IMR-90 (cell line): ENCODE measurements around the gene UGT1A10.

Experiments
- BHLHE40 ChIP-seq: fragments of 150-350 bp; IDR thresholded peaks from 2 replicates; pipeline ENCODE4 v1.6.1; 2016; ENCODE audit warnings: mild to moderate bottlenecking, low read depth, low read length
- CEBPB ChIP-seq: IDR thresholded peaks from 2 replicates; pipeline ENCODE4 v1.6.1; 2012; ENCODE audit warnings: low read depth, low read length, improper control_type of control experiment
- FOS ChIP-seq: fragments of 150-350 bp; IDR thresholded peaks from 2 replicates; pipeline ENCODE4 v1.6.1; 2016; ENCODE audit warnings: low read depth, low read length
- MAZ ChIP-seq: IDR thresholded peaks from 2 replicates; pipeline ENCODE4 v1.6.1; 2012; ENCODE audit warnings: low read depth, mild to moderate bottlenecking, low read length, improper control_type of control experiment, moderate library complexity, borderline replicate concordance
- MXI1 ChIP-seq: IDR thresholded peaks from 2 replicates; pipeline ENCODE4 v1.6.1; 2012; ENCODE audit warnings: low read depth, mild to moderate bottlenecking, low read length, moderate library complexity, borderline replicate concordance
- NFE2L2 ChIP-seq: fragments of 150-350 bp; IDR thresholded peaks from 2 replicates; pipeline ENCODE4 v1.6.1; 2016; ENCODE audit warnings: low read depth, mild to moderate bottlenecking, low read length
- POLR2A ChIP-seq: IDR thresholded peaks from 2 replicates; pipeline ENCODE4 v1.6.1; 2012; ENCODE audit warnings: mild to moderate bottlenecking, low read depth, low read length
- RAD21 ChIP-seq: IDR thresholded peaks from 2 replicates; pipeline ENCODE4 v1.6.1; 2012; ENCODE audit warnings: low read length, improper control_type of control experiment
- SMC3 ChIP-seq: fragments of 150-350 bp; IDR thresholded peaks from 2 replicates; pipeline ENCODE4 v1.6.1; 2016; ENCODE audit warnings: low read depth, mild to moderate bottlenecking, antibody characterized with exemption, low read length, moderate library complexity
- TF ChIP-seq, protein P1 (sequence below): conservative IDR thresholded peaks from 2 replicates; pipeline ENCODE4 v1.5.1; 2012; ENCODE audit warnings: mild to moderate bottlenecking, low read depth, low read length, improper control_type of control experiment
- TF ChIP-seq, protein P2 (sequence below): fragments of 150-350 bp; IDR thresholded peaks from 2 replicates; pipeline ENCODE4 v1.6.1; 2017; ENCODE audit warnings: mild to moderate bottlenecking, antibody characterized with exemption, low read length, low read depth
- TF ChIP-seq, protein P3 (sequence below): fragments of 150-350 bp; IDR thresholded peaks from 2 replicates; pipeline ENCODE4 v1.6.1; 2016; ENCODE audit warnings: low read depth, mild to moderate bottlenecking, low read length, moderate library complexity, borderline replicate concordance

DNA sequence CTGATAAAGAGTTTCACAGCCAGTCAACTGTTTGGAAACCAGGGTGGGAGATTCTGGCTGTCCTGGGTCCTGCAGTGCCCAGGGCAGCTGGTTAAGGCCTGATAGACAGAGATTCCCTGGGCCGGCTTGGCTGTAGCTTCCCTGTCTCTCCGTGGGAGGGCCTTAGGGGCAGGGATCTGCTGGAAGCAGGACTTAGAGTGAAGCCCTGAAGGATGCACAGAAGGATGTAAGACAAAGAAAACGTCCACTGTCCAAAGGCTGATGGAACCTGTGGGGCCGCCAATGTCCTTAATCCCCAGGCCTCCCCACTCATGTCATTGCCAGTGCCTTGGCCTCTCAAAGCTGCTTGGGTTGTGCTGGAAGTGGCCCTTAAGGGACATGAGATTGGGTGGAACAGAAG, 174.8 kb downstream of the UGT1A10 start:
- TF ChIP-seq, protein P1, sequence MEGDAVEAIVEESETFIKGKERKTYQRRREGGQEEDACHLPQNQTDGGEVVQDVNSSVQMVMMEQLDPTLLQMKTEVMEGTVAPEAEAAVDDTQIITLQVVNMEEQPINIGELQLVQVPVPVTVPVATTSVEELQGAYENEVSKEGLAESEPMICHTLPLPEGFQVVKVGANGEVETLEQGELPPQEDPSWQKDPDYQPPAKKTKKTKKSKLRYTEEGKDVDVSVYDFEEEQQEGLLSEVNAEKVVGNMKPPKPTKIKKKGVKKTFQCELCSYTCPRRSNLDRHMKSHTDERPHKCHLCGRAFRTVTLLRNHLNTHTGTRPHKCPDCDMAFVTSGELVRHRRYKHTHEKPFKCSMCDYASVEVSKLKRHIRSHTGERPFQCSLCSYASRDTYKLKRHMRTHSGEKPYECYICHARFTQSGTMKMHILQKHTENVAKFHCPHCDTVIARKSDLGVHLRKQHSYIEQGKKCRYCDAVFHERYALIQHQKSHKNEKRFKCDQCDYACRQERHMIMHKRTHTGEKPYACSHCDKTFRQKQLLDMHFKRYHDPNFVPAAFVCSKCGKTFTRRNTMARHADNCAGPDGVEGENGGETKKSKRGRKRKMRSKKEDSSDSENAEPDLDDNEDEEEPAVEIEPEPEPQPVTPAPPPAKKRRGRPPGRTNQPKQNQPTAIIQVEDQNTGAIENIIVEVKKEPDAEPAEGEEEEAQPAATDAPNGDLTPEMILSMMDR = no peak
- TF ChIP-seq POLR2A (no peak), MAZ (no peak), BHLHE40 (no peak), FOS (no peak), NFE2L2 (no peak), SMC3 (no peak), RAD21 (no peak), MXI1 (no peak), CEBPB (no peak)
- TF ChIP-seq, protein P2, sequence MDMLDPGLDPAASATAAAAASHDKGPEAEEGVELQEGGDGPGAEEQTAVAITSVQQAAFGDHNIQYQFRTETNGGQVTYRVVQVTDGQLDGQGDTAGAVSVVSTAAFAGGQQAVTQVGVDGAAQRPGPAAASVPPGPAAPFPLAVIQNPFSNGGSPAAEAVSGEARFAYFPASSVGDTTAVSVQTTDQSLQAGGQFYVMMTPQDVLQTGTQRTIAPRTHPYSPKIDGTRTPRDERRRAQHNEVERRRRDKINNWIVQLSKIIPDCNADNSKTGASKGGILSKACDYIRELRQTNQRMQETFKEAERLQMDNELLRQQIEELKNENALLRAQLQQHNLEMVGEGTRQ = no peak
- TF ChIP-seq, protein P3, sequence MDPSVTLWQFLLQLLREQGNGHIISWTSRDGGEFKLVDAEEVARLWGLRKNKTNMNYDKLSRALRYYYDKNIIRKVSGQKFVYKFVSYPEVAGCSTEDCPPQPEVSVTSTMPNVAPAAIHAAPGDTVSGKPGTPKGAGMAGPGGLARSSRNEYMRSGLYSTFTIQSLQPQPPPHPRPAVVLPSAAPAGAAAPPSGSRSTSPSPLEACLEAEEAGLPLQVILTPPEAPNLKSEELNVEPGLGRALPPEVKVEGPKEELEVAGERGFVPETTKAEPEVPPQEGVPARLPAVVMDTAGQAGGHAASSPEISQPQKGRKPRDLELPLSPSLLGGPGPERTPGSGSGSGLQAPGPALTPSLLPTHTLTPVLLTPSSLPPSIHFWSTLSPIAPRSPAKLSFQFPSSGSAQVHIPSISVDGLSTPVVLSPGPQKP = no peak
